ENCODE data around the gene SLIT3.

The SLIT3 gene

DNA sequence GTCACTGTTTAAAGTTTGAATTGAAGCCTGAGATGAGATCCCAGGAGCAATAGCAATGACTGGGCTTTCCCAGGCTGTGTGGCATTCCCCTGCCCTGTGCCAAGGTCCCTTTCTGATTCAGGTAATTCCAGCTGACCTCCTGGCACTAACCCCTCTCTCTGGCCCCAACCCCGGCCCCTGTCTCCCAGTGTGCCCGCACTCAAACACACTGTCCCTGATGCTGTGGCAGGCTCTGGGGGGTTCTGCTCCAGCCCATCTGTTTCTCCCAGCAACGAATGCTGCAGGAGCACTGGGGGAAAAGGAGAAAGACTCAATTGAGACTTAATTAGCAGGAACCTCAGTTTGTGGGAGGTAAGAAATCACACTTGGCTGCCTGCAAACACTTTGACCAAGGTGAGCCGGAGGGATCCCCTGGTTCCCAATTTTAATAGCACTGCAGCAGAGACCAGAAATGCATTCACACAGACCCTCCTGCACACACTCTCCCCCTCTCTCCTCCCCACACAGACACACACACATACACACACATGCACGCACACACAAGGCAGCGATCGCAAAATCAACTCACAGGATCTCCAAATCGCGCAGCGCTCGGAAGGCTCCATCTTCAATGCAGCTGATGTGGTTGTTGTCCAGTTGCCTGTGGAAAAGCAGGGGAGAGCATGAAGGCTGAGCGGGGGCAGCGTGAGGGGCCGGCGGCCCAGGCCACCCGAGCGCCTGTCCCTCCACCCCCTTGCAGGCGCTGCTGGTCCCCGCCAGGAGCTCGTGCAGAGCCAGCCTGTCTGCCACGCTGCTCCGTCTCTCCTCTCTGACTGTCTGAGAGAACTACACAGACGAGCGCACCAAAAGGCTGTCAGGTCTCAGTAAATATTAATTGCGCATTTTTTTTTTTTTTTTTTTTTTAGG is 456.7 kb downstream of the SLIT3 start:
- no peak for DNase-seq (ENCODE audit: low read depth in 1 of 2, low spot score in 1 of 2)

DNA sequence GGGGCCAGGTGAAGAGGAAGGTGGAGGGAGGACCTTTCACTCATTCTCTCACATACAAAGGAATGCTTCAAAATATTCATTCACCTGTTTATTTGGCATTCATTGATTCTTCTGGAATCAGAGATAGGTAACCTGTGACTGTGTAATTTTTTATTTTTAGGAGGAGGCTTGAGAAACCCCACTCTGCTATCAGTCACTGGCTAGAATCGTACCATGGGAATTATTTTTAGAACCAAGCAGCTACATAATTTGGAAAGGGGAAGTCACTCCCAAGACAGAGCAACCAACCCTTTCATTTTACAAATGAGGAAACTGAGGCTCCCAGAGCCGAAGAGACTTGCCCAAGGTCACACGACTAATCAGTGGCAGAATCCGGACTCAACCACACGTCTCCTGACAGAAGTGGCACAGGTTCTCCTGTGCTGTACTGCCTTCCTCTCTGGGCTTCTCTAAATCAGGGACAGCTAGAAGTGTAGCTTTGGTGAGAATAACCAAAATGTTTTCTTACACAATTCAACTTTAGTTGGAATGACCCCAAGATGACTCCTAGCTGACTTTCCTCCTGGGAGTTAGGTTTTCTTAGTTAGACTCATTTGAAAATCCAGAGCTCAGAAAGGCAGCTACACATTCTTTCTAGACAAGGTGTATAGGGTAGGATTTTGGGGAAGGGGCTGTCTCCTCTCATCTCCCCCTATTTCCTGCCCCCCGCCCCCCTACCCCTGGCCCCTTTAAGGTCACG is 457.5 kb downstream of the SLIT3 start:
- DNase-seq (ENCODE audit: low read depth in 1 of 2, low spot score in 1 of 2), result no peak

DNA sequence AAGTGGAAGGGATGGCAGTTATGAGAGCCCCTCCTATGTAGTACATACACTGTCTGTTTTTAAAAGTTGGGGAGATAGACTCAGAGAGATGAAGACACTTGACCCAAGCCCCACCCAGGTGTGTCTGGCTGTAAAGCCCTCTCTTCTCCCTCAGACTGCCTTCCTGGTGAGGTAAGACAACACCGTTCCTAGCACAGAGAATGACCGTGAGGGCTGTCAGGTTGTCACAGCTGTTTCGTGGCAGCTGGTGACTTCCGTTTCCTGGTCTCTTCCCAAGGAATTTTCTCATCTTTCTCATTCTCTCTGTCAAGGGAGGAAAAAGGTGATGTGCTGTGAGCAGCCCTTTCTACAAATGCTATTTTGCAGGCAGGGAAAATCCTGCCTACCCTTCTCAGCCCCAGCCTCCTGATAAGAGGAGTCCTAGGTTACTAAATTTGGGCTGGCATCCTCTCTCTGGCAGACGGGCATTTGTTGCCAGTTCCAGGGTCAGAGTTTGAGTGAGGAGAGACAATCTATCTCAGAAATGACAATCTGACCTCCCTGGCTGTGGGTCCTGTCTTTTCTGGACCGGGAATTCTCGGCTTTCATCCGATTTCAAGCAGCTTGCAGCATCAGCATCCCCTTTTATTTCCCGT is 458.3 kb downstream of the SLIT3 start:
- DNase-seq (ENCODE audit: low read depth in 1 of 2, low spot score in 1 of 2), result no peak

DNA sequence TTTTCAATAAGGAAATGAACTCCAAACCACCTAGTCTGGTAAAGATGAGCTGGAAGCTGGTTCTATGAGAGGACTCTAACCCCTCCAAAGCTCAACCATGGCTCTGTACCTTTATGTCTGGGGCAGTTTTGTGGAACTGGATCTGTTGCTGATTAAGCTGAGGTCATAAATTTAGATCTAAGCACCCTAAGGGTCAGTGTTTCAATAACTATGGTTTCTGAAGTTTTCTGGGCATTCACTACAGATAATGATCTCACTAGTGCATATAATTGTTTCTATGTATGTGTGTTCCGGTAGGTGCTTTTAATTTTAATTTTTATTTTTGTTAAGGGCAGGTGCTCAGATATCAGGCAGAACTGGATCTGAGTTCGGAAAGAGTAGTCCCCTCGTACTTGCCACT is 463.1 kb downstream of the SLIT3 start:
- DNase-seq (ENCODE audit: low read depth in 1 of 2, low spot score in 1 of 2), result no peak

DNA sequence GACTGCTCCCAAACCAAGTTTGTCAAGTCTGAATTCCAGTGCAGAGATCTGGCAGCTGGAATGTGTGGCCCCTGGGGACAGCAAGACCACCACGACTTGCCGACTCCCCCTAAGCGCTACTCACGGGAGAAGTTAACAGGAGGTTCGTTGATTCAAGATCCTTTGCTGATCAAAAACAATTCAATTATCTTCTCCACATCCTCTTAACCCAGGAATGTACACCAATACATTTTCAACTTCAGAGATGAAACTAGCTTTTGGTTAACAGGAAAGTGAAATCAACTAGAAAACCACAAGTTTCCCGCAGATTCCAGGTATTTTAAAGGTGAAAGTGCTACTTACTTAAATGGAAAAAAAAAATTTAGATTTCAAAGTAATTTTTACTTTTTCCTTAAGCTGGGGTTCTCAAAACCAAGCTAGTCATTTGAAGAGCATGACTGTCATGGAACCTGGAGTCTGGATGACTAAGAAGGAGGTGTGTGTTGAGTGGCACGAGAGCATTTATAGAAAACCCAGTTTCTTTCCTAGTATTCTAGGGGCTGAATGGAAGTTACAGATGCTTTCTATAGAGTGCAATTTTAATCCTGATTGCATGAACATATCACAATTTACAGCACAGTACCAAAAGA is 464.2 kb downstream of the SLIT3 start:
- DNase-seq (ENCODE audit: low read depth in 1 of 2, low spot score in 1 of 2), result no peak

DNA sequence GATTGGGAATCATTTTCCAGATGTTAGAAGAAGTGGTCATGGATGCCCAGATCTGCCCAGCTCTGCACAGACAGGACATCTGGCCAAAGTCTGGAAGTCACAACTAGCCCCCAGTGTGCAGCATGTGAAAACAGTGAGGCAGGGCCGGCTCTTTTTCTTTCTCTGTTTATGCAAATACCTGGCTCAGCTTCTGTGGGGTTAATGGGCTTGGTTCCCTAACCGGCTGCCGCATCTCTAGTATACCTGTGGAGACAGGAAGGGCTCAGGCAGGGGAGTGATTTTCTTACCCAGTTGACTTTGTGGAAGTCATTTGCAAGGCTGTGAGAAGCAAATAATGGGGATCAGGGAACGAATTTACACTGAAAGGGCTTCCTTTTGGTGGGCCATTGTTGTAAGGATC is 467.0 kb downstream of the SLIT3 start:
- no peak for DNase-seq (ENCODE audit: low read depth in 1 of 2, low spot score in 1 of 2)

DNA sequence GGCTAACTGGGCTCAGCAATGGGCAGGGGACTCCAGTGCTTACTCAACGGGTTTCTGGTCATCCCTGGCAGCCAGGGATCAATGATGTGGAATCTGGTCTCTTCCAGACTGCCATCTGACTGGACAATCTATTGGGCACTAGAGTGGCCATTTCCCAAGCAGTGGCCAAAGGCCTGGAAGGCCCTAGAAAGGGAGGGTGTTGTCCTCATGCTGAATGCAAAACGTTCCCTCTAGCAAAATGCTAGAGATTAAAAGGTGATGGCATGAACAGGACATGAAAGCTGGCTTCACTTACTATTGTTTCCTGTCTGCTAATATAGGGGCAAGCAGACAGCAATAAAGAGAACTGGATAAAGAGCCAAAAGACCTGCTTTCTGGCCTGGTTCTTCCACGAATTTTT is 467.6 kb downstream of the SLIT3 start:
- DNase-seq (ENCODE audit: low read depth in 1 of 2, low spot score in 1 of 2), result no peak

DNA sequence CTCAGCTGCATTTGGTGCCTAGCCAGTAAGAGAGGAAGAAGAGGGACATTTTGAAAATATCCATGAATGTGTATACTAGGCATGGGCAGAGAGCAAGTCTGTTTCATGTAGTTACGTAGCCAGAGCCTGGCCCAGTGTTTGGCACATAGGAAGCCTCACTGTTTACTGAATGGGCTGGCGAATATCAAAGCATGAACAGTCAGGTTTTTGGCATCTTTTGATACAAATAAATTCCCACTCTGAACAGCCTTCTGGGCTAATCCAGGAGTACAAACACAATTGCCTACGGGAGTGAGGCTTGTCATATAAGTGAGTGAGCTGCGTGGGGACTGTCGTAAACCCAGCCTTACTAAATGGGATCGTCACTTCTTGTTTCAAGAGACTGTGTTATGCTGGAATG is 468.6 kb downstream of the SLIT3 start:
- DNase-seq (ENCODE audit: low read depth in 1 of 2, low spot score in 1 of 2), result no peak

DNA sequence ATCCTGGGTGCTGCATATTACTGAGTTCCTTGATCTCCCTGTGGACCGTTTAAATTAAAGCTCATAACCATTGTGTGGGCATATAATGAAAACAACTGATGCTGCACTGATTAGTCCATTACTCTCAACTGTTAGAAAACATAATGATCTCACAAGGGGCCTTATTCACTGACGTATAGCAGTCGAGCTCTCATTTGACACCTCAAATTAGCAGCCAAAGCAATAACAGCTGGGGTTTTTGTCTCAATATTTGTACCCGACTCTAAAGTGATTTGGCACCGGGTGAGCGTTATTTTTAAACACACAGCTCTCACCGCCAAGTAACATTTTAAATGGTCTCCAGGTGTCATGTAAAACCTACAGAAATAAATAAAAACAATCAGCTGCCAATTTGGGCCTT is 469.6 kb downstream of the SLIT3 start:
- no peak for DNase-seq (ENCODE audit: low read depth in 1 of 2, low spot score in 1 of 2)

DNA sequence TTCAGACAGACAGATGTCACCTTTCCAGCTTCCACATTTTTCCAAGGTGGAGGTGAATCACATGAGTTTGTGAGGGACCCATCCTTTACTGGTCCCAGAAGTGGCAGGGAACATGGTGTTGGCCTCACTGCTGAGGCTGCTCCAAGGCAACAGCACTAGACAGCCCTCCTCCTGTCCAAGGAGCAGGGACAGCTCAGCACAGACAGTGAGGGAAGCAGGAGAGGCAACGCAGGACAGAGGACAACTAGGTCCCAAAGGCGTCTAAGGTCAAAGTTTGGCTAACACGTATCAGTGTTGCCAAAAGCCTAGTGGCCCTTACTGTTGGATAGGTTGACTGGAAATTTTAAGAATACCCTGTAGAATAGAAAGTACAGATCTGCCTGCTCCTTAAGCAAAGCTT is 470.1 kb downstream of the SLIT3 start:
- DNase-seq (ENCODE audit: low read depth in 1 of 2, low spot score in 1 of 2), result no peak

DNA sequence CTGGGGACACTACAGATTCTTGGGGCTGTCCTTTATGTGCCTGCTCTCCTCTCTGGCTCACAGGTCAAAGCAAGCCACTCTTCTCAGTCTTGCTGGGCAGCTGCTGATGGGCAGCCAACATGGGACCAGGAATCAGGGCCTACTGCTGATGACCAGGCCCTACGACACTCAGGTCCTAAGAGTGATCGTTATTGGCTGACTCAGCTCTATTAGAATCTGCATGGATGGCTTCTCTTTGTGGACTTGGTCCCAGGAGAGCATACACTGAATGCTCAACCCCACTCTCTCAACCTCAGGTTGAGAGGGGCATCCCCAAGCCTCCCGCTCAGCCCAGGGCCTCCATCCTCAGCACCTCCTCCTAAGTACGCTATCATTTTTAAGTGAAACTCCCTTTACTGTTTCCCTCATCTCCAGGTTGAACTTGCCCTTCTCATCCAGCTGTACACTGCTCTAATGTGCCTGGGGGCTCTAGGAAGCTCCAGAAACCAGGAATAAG is 471.0 kb downstream of the SLIT3 start:
- DNase-seq (ENCODE audit: low read depth in 1 of 2, low spot score in 1 of 2), result no peak

DNA sequence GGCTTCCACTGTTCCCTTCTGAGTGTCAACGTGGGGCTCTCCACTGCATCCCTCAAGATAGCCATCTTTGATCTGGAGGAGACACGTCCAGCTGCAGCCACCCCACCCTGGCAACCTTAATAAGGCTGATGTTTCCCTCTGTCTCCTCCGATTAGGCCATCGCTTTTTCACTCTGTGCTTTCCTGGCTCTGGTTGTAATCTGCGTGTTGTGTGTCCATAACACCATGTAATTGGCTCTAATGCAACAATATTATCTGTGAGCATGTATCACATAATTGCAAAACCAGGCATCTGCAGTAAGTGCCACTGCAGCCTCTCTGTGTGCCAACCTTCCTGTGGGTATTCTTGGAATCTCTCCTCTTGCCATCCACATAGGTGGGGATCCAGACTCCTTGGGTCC is 471.9 kb downstream of the SLIT3 start:
- no peak for DNase-seq (ENCODE audit: low read depth in 1 of 2, low spot score in 1 of 2)

DNA sequence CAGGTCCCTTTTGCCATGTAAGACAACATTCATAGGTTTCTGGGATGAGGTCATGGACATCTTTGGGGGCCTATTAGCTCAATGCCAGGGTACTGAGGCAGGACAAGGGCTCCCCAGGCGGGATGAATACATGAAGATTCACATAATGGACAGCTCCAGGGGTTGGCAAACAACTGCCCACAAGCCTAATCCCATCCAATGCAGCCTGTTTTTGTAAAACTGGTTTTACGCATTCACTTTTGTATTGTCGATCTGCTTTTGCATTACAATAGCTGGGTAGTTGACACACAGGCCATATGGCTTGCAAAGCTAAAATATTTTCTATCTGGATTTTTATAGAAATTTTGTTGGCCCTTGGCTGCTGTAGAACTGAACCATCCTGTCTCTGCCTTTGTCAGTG is 473.3 kb downstream of the SLIT3 start:
- DNase-seq (ENCODE audit: low read depth in 1 of 2, low spot score in 1 of 2), result no peak

DNA sequence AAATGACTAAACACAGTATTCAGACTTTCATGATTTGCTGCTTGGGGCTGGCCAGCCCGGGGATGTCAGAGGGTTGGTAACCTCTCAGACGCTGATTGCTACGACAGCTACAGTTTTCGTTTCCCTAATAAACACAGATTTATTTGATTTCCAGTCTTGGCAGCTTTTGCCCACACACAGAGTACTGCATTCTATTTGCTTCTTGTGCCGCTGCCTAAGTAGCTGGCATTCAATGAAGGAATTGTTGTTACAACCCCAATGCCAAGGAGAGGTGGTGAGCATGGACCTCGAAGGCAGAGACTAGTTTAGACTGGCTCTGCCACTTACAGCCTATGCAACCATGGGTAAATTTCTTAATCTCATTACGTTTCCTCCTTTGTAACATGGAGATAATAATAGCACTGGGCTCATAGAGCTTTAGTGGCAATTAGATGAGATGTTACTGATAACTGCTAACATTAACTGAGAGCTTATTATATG is 474.7 kb downstream of the SLIT3 start:
- DNase-seq (ENCODE audit: low read depth in 1 of 2, low spot score in 1 of 2), result no peak

DNA sequence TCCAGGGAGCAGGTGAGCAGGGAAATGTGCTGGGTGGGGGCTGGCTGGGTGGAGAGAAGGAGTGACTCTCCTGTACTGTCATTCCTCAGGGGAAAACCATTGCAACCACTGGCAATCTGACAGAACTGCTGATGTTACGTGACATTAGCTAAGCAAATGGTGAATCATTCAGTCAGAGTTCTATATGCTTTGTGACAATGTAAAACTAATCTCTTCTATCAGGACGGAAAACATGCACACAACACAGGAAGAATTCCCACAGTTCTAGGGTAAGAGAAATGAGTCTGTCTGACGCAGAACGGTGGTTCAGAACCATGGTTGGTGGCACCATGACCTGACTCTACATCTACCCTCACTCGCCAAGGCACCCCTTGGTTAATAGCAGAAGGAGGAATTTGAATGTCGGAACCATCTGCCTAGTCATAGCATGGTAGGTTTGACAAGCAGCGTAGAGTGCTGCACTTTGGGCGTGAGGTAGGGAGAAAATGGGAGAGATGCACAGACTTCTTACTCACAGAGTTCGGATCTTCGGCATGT is 478.1 kb downstream of the SLIT3 start:
- no peak for DNase-seq (ENCODE audit: low read depth in 1 of 2, low spot score in 1 of 2)

DNA sequence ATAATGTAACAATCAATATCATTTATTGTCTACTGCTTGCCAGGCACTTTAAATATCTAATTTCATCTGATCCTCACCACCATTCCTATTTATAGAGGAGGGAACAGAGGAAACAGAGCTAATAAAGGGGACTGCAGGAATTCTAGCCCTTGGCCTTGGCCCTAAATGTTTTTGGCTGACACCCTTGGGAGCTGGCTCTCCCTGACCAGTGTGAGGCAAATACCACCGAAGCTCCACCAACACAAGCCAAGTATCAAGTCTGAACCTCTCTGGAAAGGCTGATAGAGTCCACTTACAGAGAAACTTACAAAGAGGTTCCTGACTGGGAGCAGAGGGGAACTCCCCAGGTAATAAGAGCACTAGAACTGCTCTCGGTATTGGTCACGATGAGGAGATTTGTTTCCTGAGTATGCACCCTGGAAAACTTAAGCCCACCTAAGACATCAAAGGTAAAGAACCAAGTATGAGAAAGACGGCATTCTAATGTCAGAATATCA is 478.6 kb downstream of the SLIT3 start:
- DNase-seq (ENCODE audit: low read depth in 1 of 2, low spot score in 1 of 2), result no peak

DNA sequence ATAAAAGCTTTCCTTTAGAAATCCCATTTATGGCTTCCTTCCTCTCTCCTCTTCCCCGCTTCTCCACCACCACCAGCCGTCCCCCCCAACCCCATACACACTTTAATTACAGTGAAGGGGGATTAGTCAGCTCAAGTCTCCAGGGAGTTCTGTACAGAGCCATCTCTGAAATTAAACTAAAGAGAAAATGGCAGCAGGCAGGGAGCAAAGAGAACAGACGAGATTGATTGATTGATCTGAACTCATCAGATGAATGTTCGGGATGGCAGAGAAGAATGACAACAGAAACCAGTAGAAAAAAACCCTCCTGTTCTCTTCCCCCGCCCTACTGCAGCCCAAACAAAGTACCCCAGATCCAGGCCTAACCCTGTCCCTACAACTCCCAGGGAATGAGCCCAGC is 480.1 kb downstream of the SLIT3 start:
- DNase-seq (ENCODE audit: low read depth in 1 of 2, low spot score in 1 of 2), result no peak

DNA sequence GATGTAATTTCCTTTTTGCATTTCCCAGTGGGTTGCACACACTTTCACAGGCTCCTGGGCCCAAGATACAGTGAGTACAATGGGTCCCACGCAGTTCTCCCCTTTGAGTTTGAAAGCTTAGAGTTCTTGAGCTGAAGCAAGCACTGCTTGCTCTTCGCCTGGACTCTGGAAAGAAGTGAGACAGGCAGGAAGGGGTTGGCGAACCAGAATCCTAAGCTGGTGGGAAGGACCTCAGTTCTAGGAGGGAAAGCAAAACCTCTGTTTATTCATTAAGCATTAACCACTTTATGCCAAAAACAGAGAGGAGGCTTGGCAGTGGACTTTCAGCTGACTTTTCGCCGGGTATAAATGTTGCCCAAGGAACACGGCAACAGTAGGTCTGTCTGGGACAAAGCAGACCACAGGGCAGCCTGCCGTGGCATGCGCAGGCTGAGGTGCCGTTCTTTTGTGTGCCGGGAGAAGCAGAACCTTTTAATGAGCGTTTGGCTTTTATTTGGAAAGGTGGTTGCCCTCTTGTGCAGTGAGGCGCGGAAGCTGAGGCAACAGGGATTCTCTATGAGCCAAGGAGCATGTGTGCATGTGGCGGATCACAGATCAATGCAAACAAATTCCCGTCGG is 481.8 kb downstream of the SLIT3 start:
- no peak for DNase-seq (ENCODE audit: low read depth in 1 of 2, low spot score in 1 of 2)

DNA sequence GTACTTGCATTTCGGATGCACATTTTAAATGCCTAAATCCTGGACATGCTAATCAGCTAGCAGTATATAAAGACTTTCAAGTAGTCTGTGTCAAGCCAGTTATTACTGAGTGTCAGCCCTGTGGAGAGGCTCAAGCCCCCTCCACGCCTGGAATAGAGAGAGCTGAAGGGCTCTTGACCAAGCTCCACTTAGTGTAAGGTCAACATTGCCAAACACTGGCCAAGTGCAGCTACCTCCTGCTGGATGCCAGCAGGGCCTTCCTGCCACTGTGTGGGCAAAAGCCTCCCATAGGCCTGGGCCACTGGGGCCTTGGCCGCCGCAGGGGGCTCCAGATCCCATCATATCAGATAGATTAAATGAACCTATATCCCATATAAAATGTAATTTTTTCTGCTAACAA is 482.4 kb downstream of the SLIT3 start:
- DNase-seq (ENCODE audit: low read depth in 1 of 2, low spot score in 1 of 2), result no peak

DNA sequence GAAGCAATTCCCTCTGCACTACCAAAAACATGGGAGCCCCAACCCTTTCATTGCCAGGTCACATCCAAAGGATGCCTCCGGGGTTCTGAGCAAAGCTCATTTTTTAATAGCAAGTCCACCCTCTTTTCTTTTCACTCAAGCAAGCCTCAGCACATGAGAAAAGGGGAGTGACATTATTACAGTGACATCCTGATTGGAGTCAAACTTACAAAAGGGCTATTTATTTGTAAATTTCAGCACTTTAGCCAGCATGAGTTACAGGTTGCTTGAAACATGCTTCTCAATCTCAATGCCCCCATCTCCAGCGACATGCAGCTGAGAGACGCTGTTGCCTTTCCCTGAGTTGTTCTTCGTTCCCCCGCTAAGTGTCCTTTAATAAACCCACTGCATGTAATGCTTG is 483.3 kb downstream of the SLIT3 start:
- DNase-seq (ENCODE audit: low read depth in 1 of 2, low spot score in 1 of 2), result no peak

Data from stimulated activated CD4-positive, alpha-beta T cell treated with anti-CD3 and anti-CD28 coated beads, Interleukin-15, amount 100 ng/mL, for 1 hour (primary cell).